CD14-positive monocyte (primary cell): ENCODE results near the gene CPAMD8. TPM values are rescaled to one million over a fixed set of nuclear protein-coding genes. Genes with fewer than 3 reads are reported as not detected.
A peak's percentile ranks its signal among the peaks of the same experiment; 100 is the strongest.
"Not testable (repeated sequence)": the region's sequence is repeated elsewhere in the genome, so short reads cannot be mapped to it uniquely, and the experiment has no call there.

Experiments
- DNase-seq, 3 donors: peaks; one replicate each; pipeline ENCODE4 v3.0.0-alpha.2; 2011 to 2022
- H2AFZ ChIP-seq: 2 replicates; pipeline ENCODE4 v1.6.0; 2012; ENCODE audit warnings: mild to moderate bottlenecking, low read depth, low read length, inconsistent platforms; ENCODE audit not compliant: insufficient read depth, poor library complexity, severe bottlenecking
- H3K27ac ChIP-seq, 2 donors: 1 replicate in 1 of 2; 2 replicates in 1 of 2; pipeline ENCODE4 v1.5.1; 2012 to 2013; ENCODE audit warnings: low read length in 2 of 2, control low read depth in 1 of 2, inconsistent platforms in 1 of 2, low read depth in 1 of 2, mild to moderate bottlenecking in 1 of 2
- H3K27me3 ChIP-seq, 2 donors: one replicate each; pipeline versions ENCODE4 v1.6.0 to v1.6.1; 2011 to 2013; ENCODE audit warnings: low read length in 2 of 2; ENCODE audit not compliant: control insufficient read depth in 2 of 2, insufficient read depth in 2 of 2
- H3K36me3 ChIP-seq, 2 donors: replicated peaks in 1 of 2; 1 replicate in 1 of 2; 2 replicates in 1 of 2; pipeline versions ENCODE4 v1.5.1 to v1.6.1; 2012 to 2013; ENCODE audit warnings: low read length in 2 of 2, control low read depth in 1 of 2, inconsistent platforms in 1 of 2, mild to moderate bottlenecking in 1 of 2; ENCODE audit not compliant: insufficient read depth in 2 of 2, control insufficient read depth in 1 of 2
- H3K4me1 ChIP-seq, 2 donors: 1 replicate in 1 of 2; 2 replicates in 1 of 2; pipeline versions ENCODE4 v1.5.1 to v1.6.1; 2012 to 2013; ENCODE audit warnings: low read length in 2 of 2, control low read depth in 1 of 2, inconsistent platforms in 1 of 2, mild to moderate bottlenecking in 1 of 2, moderate library complexity in 1 of 2; ENCODE audit not compliant: insufficient read depth in 2 of 2, control insufficient read depth in 1 of 2
- H3K4me2 ChIP-seq: replicated peaks from 2 replicates; pipeline ENCODE3; 2012; ENCODE audit warnings: low read length, moderate library complexity, mild to moderate bottlenecking; ENCODE audit not compliant: poor library complexity, severe bottlenecking; ENCODE audit errors: extremely low read depth
- H3K4me3 ChIP-seq, 3 experiments: fragments of 200-600 bp in 1 of 3; sonication (generic) in 1 of 3; replicated peaks in 1 of 3; 1 replicate in 2 of 3; 2 replicates in 1 of 3; pipeline ENCODE4 v1.5.1; 2011 to 2013; ENCODE audit warnings: low read length in 3 of 3, mild to moderate bottlenecking in 3 of 3, control low read depth in 2 of 3, low read depth in 2 of 3, inconsistent platforms in 1 of 3, moderate library complexity in 1 of 3
- H3K79me2 ChIP-seq: 2 replicates; pipeline ENCODE4 v1.6.0; 2012; ENCODE audit warnings: mild to moderate bottlenecking, control low read depth, inconsistent platforms, low read length, moderate library complexity; ENCODE audit not compliant: insufficient read depth
- H3K9ac ChIP-seq: 2 replicates; pipeline ENCODE4 v1.6.0; 2017; ENCODE audit warnings: low read length, mild to moderate bottlenecking; ENCODE audit not compliant: insufficient read depth, poor library complexity, severe bottlenecking
- H3K9me3 ChIP-seq, 2 donors: replicated peaks in 1 of 2; 1 replicate in 1 of 2; 2 replicates in 1 of 2; pipeline versions ENCODE4 v1.5.1 to v1.6.1; 2012 to 2013; ENCODE audit warnings: low read length in 2 of 2, control low read depth in 1 of 2; ENCODE audit not compliant: control insufficient read depth in 1 of 2, insufficient read depth in 1 of 2
- H4K20me1 ChIP-seq: 2 replicates; pipeline ENCODE4 v1.6.0; 2012; ENCODE audit warnings: mild to moderate bottlenecking, low read length, control low read depth, moderate library complexity; ENCODE audit not compliant: insufficient read depth
- H3K27ac Mint-ChIP-seq, 7 donors: one replicate each; pipeline ENCODE4 v1.8.0; 2020; ENCODE audit warnings: mild to moderate bottlenecking in 7 of 7, mixed read lengths in 7 of 7, moderate library complexity in 6 of 7, inconsistent platforms in 2 of 7
- H3K27me3 Mint-ChIP-seq, 3 donors: one replicate each; pipeline ENCODE4 v1.8.0; 2021 to 2022; ENCODE audit warnings: low read depth in 3 of 3, mild to moderate bottlenecking in 3 of 3, mixed read lengths in 3 of 3, moderate library complexity in 3 of 3, inconsistent platforms in 1 of 3
- H3K36me3 Mint-ChIP-seq, 2 donors: one replicate each; pipeline ENCODE4 v1.8.0; 2020; ENCODE audit warnings: mixed read lengths in 2 of 2, inconsistent platforms in 1 of 2, mild to moderate bottlenecking in 1 of 2
- H3K4me1 Mint-ChIP-seq: one replicate; pipeline ENCODE4 v1.8.0; 2020; ENCODE audit warnings: mild to moderate bottlenecking, mixed read lengths
- H3K4me3 Mint-ChIP-seq, 2 donors: one replicate each; pipeline ENCODE4 v1.8.0; 2020; ENCODE audit warnings: mild to moderate bottlenecking in 2 of 2, mixed read lengths in 2 of 2, moderate library complexity in 1 of 2
- H3K9me3 Mint-ChIP-seq, 7 donors: one replicate each; pipeline ENCODE4 v1.8.0; 2020 to 2022; ENCODE audit warnings: mixed read lengths in 7 of 7, mild to moderate bottlenecking in 6 of 7, moderate library complexity in 6 of 7, inconsistent platforms in 2 of 7
- WGBS: methylation state at CpG from one replicate; pipeline ENCODE4 v1.1.5; 2013; ENCODE audit warnings: missing lambda C conversion rate; ENCODE audit not compliant: insufficient coverage; 5-methylcytosine and 5-hydroxymethylcytosine counted together
- intact Hi-C, 2 donors: fragments of 100-400 bp; cut with micrococcal nuclease; formaldehyde crosslinking; loops; one replicate each; pipeline versions ENCODE4 v1.15.0 to v1.15.1; 2023
- polyA plus RNA-seq, 3 donors: library from polyadenylated mRNA; depleted of rRNA in 1 of 3; unstranded in 2 of 3; stranded (reverse) in 1 of 3; fragments of 300-500 nt in 2 of 3; fragments of >200 nt in 1 of 3; fragmentation: Illumina TruSeq in 2 of 3; gene quantifications; 1 replicate in 2 of 3; 2 replicates in 1 of 3; pipeline ENCODE4 v1.2.3, GENCODE V29; 2012 to 2021
- TF ChIP-seq, protein P1 (sequence below): fragments of 200-600 bp; IDR thresholded peaks from one replicate; pipeline ENCODE4 v1.8.0; 2022; ENCODE audit warnings: antibody characterized with exemption, mild to moderate bottlenecking

CPAMD8 gene
- polyA plus RNA-seq, 3 donors, result 5.1 to 53.4 (median 5.4) TPM

DNA sequence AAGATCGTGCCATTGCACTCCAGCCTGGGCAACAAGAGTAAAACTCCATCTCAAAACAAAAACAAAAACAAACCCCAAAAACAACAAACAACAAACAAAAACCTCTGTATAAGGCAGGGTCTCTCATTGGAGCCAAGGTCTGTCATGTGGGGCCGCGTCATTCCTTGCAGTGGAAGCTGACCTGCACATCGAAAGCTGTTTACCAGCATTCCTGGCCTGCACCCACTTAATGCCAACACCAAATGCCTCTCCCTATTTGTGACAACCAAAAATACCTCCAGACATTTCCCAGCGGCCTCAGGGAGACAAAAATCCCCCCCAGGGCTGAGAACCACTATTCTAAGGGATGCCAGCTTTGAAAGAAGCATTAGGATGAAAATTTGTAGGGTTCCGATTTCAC, 1.2 kb downstream of the CPAMD8 start:
- 95% methylated on average over 4 of the region's 6 CpGs for WGBS
- peak overlapping the region in 1 of 2 donors; percentile 96 for H3K4me3 Mint-ChIP-seq

GRCh38 chr19:17024941-17025340, 1.7 kb downstream of the CPAMD8 start:
- peak overlapping the region in 1 of 2 donors; percentile 96 for H3K4me3 Mint-ChIP-seq
- H3K4me2 ChIP-seq, H2AFZ ChIP-seq, H3K36me3 ChIP-seq, H3K79me2 ChIP-seq, DNase-seq, H3K27ac ChIP-seq, intact Hi-C loops, H4K20me1 ChIP-seq, H3K4me3 ChIP-seq, H3K9ac ChIP-seq: not testable (repeated sequence)
- H3K27me3 ChIP-seq, result peaks cover 13 to 26% of the 10 kb centered on the region in 2 donors
- peak overlapping the region in 1 of 7 donors; percentile 24 for H3K27ac Mint-ChIP-seq
- peaks cover 12 to 22% (median 19%) of the 10 kb centered on the region in 7 donors for H3K9me3 Mint-ChIP-seq
- peaks cover 51% of the 10 kb centered on the region for H3K4me1 Mint-ChIP-seq
- peaks cover 38 to 47% (median 45%) of the 10 kb centered on the region in 3 donors for H3K27me3 Mint-ChIP-seq
- H3K36me3 Mint-ChIP-seq, result peaks cover 17 to 19% of the 10 kb centered on the region in 2 donors
- WGBS, result 97% methylated on average over 6 of the region's 8 CpGs
- peaks cover 0 to 16% of the 10 kb centered on the region in 2 donors for H3K9me3 ChIP-seq
- peaks cover 43 to 58% of the 10 kb centered on the region in 2 donors for H3K4me1 ChIP-seq

More for the DNA sequence above, 1.2 kb downstream of the CPAMD8 start:
- Mint-ChIP-seq H3K4me1 (peaks cover 49% of the 10 kb centered on the region), H3K27me3 (peaks cover 40 to 48% (median 44%) of the 10 kb centered on the region in 3 donors), H3K9me3 (peaks cover 12 to 22% (median 18%) of the 10 kb centered on the region in 7 donors), H3K27ac (no peak overlapping the region), H3K36me3 (peaks cover 17 to 19% of the 10 kb centered on the region in 2 donors)
- TF ChIP-seq, protein P1, sequence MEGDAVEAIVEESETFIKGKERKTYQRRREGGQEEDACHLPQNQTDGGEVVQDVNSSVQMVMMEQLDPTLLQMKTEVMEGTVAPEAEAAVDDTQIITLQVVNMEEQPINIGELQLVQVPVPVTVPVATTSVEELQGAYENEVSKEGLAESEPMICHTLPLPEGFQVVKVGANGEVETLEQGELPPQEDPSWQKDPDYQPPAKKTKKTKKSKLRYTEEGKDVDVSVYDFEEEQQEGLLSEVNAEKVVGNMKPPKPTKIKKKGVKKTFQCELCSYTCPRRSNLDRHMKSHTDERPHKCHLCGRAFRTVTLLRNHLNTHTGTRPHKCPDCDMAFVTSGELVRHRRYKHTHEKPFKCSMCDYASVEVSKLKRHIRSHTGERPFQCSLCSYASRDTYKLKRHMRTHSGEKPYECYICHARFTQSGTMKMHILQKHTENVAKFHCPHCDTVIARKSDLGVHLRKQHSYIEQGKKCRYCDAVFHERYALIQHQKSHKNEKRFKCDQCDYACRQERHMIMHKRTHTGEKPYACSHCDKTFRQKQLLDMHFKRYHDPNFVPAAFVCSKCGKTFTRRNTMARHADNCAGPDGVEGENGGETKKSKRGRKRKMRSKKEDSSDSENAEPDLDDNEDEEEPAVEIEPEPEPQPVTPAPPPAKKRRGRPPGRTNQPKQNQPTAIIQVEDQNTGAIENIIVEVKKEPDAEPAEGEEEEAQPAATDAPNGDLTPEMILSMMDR, result no peak
- Histone ChIP-seq H3K4me2 (peak overlapping the region; percentile 95), H3K79me2 (no peaks in the 10 kb centered on the region), H3K27me3 (peaks cover 13 to 26% of the 10 kb centered on the region in 2 donors), H3K4me3 (peak overlapping the region in 1 of 3 experiments; percentile 76), H3K9ac (no peak overlapping the region), H4K20me1 (no peaks in the 10 kb centered on the region), H2AFZ (no peak overlapping the region), H3K4me1 (peaks cover 41 to 56% of the 10 kb centered on the region in 2 donors), H3K36me3 (no peaks in the 10 kb centered on the region), H3K27ac (no peak overlapping the region), H3K9me3 (peaks cover 0 to 16% of the 10 kb centered on the region in 2 donors)
- no peak for DNase-seq
- intact Hi-C loops, result no loop called here
